AG08396 (cell line): Measurements from ENCODE around the gene RMC1.
"Not testable (repeated sequence)": the region's sequence is repeated elsewhere in the genome, so short reads cannot be mapped to it uniquely, and the experiment has no call there.

Experiments used
- DNase-seq: peaks from one replicate; pipeline ENCODE4 v3.0.0; 2012; ENCODE audit warnings: low spot score, mixed read lengths

RMC1 gene

GRCh38 chr18:23563377-23564043, 60.2 kb downstream of the RMC1 start:
- DNase-seq, result no peak

GRCh38 chr18:23565916-23566547, 62.7 kb downstream of the RMC1 start:
- no peak for DNase-seq

- no peak for DNase-seq
These were observed 64.4 kb downstream of the RMC1 start for GRCh38 chr18:23567671-23568070.

DNA sequence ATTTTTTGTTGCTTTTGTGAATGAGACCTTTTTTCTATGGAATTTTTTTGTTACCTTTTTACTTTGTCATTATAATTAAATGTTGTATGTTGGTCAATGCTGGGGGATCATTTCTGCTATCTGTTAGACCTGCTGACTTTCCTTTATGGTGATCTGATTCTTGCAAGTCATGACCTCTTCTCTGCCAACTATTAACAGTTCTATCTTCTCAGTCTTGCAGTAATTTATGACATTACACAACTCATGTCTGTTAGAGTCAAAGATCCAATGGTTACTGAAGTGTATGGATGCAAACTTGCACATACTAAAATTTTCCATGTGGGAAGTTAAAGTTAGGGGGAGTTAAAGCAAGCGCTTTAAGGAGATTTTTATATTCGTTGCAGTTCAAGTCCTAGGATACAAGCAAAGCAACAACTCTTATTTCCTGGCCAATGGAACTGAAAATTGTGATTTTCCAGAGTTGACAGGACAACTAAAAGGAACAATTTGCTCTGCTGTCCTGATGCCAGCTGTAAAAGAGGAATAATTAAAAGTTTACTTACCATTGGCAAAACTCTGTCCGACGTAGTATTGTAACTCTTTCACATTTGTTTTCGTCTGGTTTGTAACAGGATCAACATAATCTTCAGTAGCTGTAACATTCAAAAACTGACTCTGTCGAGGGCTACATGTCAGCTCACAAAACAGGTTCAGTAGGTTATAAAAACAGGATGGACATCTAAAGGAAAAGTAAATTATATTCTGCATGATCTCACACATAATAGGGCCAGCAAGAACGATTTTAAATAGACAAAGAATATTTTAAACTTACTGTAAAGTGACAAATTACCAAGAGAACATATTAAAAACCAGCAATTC, 65.2 kb downstream of the RMC1 start:
- DNase-seq, result no peak

DNA sequence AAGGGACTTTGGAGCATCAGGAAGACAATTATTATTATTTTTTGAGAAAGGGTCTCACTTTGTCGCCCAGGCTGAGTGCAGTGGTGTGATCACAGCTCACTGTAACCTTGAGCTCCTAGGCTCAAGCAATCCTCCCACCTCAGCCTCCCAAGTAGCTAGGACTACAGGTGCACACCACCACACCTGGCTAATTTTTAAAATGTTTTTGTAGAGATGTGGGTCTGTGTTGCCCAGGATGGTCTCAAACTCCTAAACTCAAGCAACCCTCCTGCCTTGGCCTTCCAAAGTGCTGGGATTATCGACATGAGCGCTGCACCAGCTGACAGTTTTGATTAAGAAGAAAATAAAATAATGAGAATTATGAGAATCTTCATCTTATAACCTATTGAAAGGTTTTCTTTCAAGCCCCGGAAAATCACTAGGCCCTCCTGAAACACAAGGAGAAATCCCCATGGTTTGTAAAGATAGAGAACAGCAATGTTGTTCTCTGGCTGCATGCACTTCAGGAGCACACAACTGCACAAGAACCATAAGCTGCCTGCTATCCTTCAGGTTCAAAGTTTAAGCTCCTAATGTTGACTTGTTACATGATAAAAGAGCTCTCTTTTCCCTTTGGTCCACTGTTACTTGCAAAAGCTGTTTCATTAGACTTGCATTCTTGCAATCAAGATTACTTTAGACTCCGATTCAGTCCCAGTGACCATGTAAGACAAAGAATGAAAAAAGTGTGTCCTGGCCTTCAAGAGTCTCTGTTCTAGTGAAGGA, 66.2 kb downstream of the RMC1 start:
- no peak for DNase-seq

DNA sequence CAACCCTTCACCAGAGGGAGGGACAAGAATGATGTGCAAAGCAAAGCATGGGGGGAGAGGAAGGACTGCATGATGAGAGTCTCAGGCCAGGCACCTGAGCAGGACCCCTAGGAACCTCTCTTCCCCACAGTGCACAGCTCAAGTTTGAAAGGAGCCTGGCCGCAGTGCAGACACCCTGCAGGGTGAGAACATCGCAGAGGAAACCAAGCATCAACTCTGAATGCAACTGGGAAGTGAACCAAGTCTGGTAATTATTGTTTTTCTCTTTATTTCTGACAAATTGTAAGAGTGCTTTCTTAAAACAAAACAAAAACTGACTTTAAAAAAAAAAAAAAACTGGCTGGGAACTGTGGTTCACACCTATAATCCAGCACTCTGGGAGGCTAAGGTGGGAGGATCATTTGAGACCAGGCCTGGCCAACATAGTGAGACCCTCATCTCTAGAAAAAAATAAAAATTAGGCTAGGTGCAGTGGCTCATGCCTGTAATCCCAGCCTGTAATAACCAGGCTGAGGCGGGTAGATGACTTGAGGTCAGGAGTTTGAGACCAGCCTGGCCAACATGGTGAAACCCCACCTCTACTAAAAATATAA, 67.7 kb downstream of the RMC1 start:
- DNase-seq, result no peak

GRCh38 chr18:23572012-23572411, 68.7 kb downstream of the RMC1 start:
- DNase-seq, result no peak

- no peak for DNase-seq
These were observed 69.3 kb downstream of the RMC1 start for GRCh38 chr18:23572570-23572969.

DNA sequence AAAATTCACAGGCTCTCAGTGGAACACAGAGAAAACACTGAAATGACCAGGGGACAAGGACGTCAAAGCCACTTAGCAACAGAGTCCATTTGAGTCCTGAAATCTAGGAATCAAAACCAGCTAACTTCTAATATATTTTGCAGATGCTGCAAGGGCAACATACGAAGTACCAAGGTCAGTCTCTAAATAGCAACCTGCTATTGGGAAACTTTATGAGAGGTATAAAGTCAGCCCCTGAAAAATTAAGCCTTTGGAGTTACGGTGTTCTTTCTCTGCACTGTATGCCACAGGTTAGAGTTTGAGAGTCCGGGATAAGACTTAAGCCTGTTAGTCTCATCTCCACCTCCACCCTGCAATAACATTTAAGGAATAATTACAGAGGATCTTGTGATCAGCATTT, 69.7 kb downstream of the RMC1 start:
- no peak for DNase-seq

DNA sequence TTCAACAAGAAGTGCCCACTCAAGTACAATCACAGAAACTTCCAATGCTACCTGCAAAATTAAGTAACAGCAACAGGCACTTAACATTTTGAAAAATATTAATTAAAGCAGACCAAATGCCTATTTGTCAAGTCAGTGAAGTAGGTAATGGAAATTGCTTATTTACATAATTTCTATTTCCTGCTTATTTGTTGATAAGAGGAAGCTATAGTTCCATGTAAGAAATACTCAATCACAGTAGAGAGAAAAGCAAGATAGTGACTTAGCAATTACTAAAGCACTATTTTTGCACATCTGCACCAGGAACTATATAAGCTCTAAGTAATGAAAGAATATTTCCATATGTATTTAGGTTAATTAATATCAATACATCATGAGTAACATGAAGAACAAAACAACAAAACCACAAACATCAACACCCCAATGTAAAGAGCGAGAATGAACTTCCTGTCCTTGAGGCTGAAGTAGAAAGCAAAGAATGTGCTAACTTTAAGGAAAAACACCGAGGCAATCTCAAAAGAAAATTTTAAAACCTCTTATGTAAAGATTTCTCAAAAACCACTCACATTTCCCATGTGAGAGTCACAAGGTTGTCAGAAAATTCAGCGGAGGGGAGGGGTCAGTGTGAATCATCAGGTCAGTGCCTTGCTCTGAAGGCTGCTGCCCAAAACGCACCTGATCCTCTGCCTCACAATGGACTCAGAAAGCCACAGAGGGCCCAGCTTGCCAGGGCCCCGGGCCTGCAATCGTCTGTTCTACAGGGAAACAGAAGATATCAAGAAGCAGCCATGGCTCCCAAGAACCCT, 70.5 kb downstream of the RMC1 start:
- DNase-seq, result peak; percentile 66

GRCh38 chr18:23574611-23575308, 71.4 kb downstream of the RMC1 start:
- DNase-seq, result no peak

GRCh38 chr18:23575309-23575651, 72.0 kb downstream of the RMC1 start:
- no peak for DNase-seq

DNA sequence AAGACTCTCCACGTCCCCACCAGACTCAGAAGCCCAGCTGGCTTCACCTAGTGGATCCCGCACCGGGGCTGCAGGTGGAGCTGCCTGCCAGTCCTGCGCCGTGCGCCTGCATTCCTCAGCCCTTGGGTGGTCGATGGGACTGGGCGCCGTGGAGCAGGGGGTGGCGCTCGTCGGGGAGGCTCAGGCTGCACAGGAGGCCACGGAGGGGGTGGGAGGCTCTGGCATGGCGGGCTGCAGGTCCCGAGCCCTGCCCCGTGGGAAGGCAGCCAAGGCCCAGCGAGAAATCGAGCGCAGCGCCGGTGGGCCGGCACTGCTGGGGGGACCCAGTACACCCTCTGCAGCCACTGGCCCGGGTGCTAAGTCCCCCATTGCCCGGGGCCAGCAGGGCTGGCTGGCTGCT, 74.2 kb downstream of the RMC1 start:
- DNase-seq, result not testable (repeated sequence)

- no peak for DNase-seq
These were observed 74.9 kb downstream of the RMC1 start for GRCh38 chr18:23578067-23578701.

- peak; percentile 39 for DNase-seq
These were observed 75.8 kb downstream of the RMC1 start for GRCh38 chr18:23578891-23579653.

- DNase-seq, result peak; percentile 88
These were observed 77.5 kb downstream of the RMC1 start for GRCh38 chr18:23580677-23581367.
